K562 (cell line): Measurements from ENCODE around the gene SIRPB1. TPM values are rescaled to one million over a fixed set of nuclear protein-coding genes. Genes with fewer than 3 reads are reported as not detected.

Source experiments
- ATAC-seq: fragments of 200-7000 bp; cut with Tn5 transposase; 3 replicates; pipeline ENCODE4 v1.9.1; 2020; ENCODE audit warnings: moderate library complexity
- BruUV-seq: library from RNA; stranded (reverse); fragments of 400-500 nt; replicated peaks from 2 replicates; lab custom pipeline; 2021; lab: Mats Ljungman, UMichigan
- CTCF ChIA-PET: fragments of 300-600 bp; formaldehyde crosslinking; extraction: SDS; loops from one replicate; lab custom pipeline; 2021; ENCODE audit warnings: low intra/inter-chr PET ratio; lab: Yijun Ruan, JAX
- POLR2A ChIA-PET: fragments of 300-600, 350-650 bp; sonication (Branson Sonifier 250); formaldehyde crosslinking; extraction: SDS; loops from one replicate; lab custom pipeline; 2021; ENCODE audit warnings: antibody characterized with exemption, inconsistent platforms; lab: Yijun Ruan, JAX
- DNase-seq, 4 experiments: peaks; one replicate each; pipeline versions ENCODE4 v3.0.0 to v3.0.0-alpha.2; 2011 to 2018; ENCODE audit warnings: low spot score in 3 of 4, mixed read lengths in 3 of 4; ENCODE audit errors: extremely low read depth in 1 of 4
- FAIRE-seq: peaks from 2 replicates; lab custom pipeline; 2011; peaks lifted over from hg19 to GRCh38; lab: Jason Lieb, UNC
- H2AFZ ChIP-seq: 2 replicates; pipeline ENCODE4 v1.6.0; 2011; ENCODE audit warnings: low read depth, low read length, control low read depth, inconsistent platforms
- H3K27ac ChIP-seq: fragments of 200-600 bp; 3 replicates; pipeline ENCODE4 v1.8.0; 2011; ENCODE audit warnings: low read depth, mild to moderate bottlenecking, control low read depth, inconsistent platforms, low read length, moderate library complexity, mixed read lengths; ENCODE audit errors: extremely low read depth
- H3K27me3 ChIP-seq, 2 experiments: fragments of 300-600 bp in 1 of 2; 2 replicates in 1 of 2; 3 replicates in 1 of 2; pipeline versions ENCODE4 v1.6.0 to v1.8.0; 2011; ENCODE audit warnings: inconsistent platforms in 2 of 2, low read length in 2 of 2, mild to moderate bottlenecking in 1 of 2, mixed read lengths in 1 of 2, moderate library complexity in 1 of 2; ENCODE audit not compliant: control insufficient read depth in 2 of 2, insufficient read depth in 2 of 2
- H3K36me3 ChIP-seq: fragments of 300-600 bp; 3 replicates; pipeline ENCODE4 v1.8.0; 2011; ENCODE audit warnings: mild to moderate bottlenecking, low read length, inconsistent platforms; ENCODE audit not compliant: control insufficient read depth, insufficient read depth
- H3K4me1 ChIP-seq, 2 experiments: fragments of 200-600 bp in 1 of 2; replicated peaks in 1 of 2; 2 replicates in 1 of 2; 3 replicates in 1 of 2; pipeline versions ENCODE4 v1.5.1 to v1.8.0; 2011; ENCODE audit warnings: inconsistent platforms in 2 of 2, low read length in 2 of 2, mild to moderate bottlenecking in 1 of 2, mixed read lengths in 1 of 2, moderate library complexity in 1 of 2; ENCODE audit not compliant: control insufficient read depth in 2 of 2, insufficient read depth in 2 of 2
- H3K4me2 ChIP-seq: 2 replicates; pipeline ENCODE4 v1.6.1; 2011; ENCODE audit warnings: low read length, control low read depth, inconsistent platforms, mixed read lengths; ENCODE audit not compliant: insufficient read depth
- H3K4me3 ChIP-seq: fragments of 200-600 bp; sonication (generic), shearing (Covaris generic); 2 replicates; pipeline ENCODE4 v1.5.1; 2016; ENCODE audit warnings: control low read depth, inconsistent platforms
- H3K79me2 ChIP-seq: fragments of 200-600 bp; 3 replicates; pipeline ENCODE4 v1.8.0; 2011; ENCODE audit warnings: low read length, inconsistent platforms; ENCODE audit not compliant: control insufficient read depth, insufficient read depth
- H3K9ac ChIP-seq, 2 experiments: 2 replicates each; pipeline versions ENCODE4 v1.6.0 to v1.6.1; 2011; ENCODE audit warnings: low read depth in 2 of 2, low read length in 2 of 2, control low read depth in 1 of 2, inconsistent platforms in 1 of 2, mild to moderate bottlenecking in 1 of 2, mixed read lengths in 1 of 2; ENCODE audit not compliant: insufficient read depth in 1 of 2
- H3K9me1 ChIP-seq: one replicate; pipeline ENCODE4 v1.6.0; 2011; ENCODE audit warnings: inconsistent platforms, mild to moderate bottlenecking, low read length, moderate library complexity; ENCODE audit not compliant: control insufficient read depth, insufficient read depth
- H3K9me3 ChIP-seq: replicated peaks from 2 replicates; pipeline ENCODE4 v1.5.1; 2011; ENCODE audit warnings: low read depth, low read length, inconsistent platforms; ENCODE audit not compliant: control insufficient read depth, insufficient read depth
- H4K20me1 ChIP-seq: replicated peaks from 2 replicates; pipeline ENCODE4 v1.6.1; 2011; ENCODE audit warnings: low read length, inconsistent platforms, mixed read lengths; ENCODE audit not compliant: control insufficient read depth, insufficient read depth
- BRF1 ChIP-seq: IDR thresholded peaks from 3 replicates; pipeline ENCODE4 v1.6.1; 2011; ENCODE audit warnings: borderline replicate concordance, mild to moderate bottlenecking; ENCODE audit not compliant: insufficient read length; ENCODE audit errors: extremely low read depth
- CBX1 ChIP-seq: sonication (generic); IDR thresholded peaks from 2 replicates; pipeline ENCODE4 v1.6.1; 2016; ENCODE audit warnings: antibody characterized with exemption, low read depth, mild to moderate bottlenecking
- EP400 ChIP-seq: fragments of 450-650 bp; IDR thresholded peaks from 2 replicates; pipeline ENCODE4 v1.6.1; 2017; ENCODE audit warnings: antibody characterized with exemption, mild to moderate bottlenecking, moderate library complexity
- HES1 ChIP-seq: fragments of 450-650 bp; IDR thresholded peaks from 2 replicates; pipeline ENCODE4 v1.6.1; 2016; ENCODE audit warnings: low read depth, mild to moderate bottlenecking, moderate library complexity
- KDM2B ChIP-seq: fragments of 250-450 bp; sonication (Bioruptor Pico); IDR thresholded peaks from 2 replicates; pipeline ENCODE4 v1.8.0; 2021; ENCODE audit warnings: mild to moderate bottlenecking, moderate library complexity
- MAFG ChIP-seq: fragments of 450-650 bp; conservative IDR thresholded peaks from 2 replicates; pipeline ENCODE4 v1.6.1; 2016; ENCODE audit warnings: missing genetic modification characterization, missing compliant biosample characterization
- PHTF2 ChIP-seq: fragments of 250-450 bp; sonication (Bioruptor Pico); IDR thresholded peaks from 2 replicates; pipeline ENCODE4 v1.5.0; 2021; ENCODE audit warnings: mild to moderate bottlenecking
- USF1 ChIP-seq: sonication (generic); formaldehyde crosslinking; IDR thresholded peaks from 2 replicates; pipeline ENCODE4 v1.9.0; 2022; ENCODE audit warnings: mild to moderate bottlenecking, missing genetic modification reagents
- ZNF324 ChIP-seq: fragments of 250-450 bp; sonication (Bioruptor Pico); IDR thresholded peaks from 2 replicates; pipeline ENCODE4 v1.4.0; 2020; ENCODE audit warnings: mild to moderate bottlenecking
- WGBS: fragments of 100-300 bp; shearing (Covaris generic); methylation state at CpG from one replicate; pipeline ENCODE4 v1.1.6; 2016; ENCODE audit warnings: low coverage, mixed read lengths; ENCODE audit not compliant: insufficient coverage; ENCODE audit errors: missing lambda C conversion rate; 5-methylcytosine and 5-hydroxymethylcytosine counted together
- in situ Hi-C: fragments of 300-500 bp; cut with MboI; formaldehyde crosslinking; loops from 4 replicates; pipeline ENCODE4 v1.15.0; 2018; ENCODE audit warnings: inconsistent platforms, mixed read lengths
- intact Hi-C: fragments of 100-400 bp; cut with micrococcal nuclease; formaldehyde crosslinking; loops from 2 replicates; pipeline ENCODE4 v1.14.2; 2022
- polyA plus RNA-seq, 8 experiments: library from polyadenylated mRNA; depleted of rRNA in 4 of 8; stranded (reverse) in 5 of 8; unstranded in 3 of 8; fragments of >200 nt; fragmentation: Nextera tagmentation in 2 of 8; fragmentation: Illumina TruSeq in 1 of 8; extraction: Ambion mirVana in 2 of 8; extraction: Trizol in 1 of 8; gene quantifications; 2 replicates each; pipeline versions ENCODE4 v1.2.1 to v1.2.3, GENCODE V29; 2011 to 2014; ENCODE audit warnings: inconsistent platforms in 1 of 8, missing spikeins in 1 of 8
- total RNA-seq, 7 experiments: library from RNA; depleted of rRNA in 6 of 7; stranded (reverse); fragments of >200 nt in 6 of 7; fragmentation: Illumina TruSeq in 2 of 7; extraction: Trizol in 2 of 7; gene quantifications; 2 replicates each; pipeline versions ENCODE4 v1.2.1 to v1.2.3, GENCODE V29; 2011 to 2021; ENCODE audit warnings: low replicate concordance in 1 of 7

The SIRPB1 gene
- total and polyA plus RNA-seq, 9 of the 15 experiments (the other 6 are each of a cell fraction or from before 2014, with no cell fraction given), result not detected

DNA sequence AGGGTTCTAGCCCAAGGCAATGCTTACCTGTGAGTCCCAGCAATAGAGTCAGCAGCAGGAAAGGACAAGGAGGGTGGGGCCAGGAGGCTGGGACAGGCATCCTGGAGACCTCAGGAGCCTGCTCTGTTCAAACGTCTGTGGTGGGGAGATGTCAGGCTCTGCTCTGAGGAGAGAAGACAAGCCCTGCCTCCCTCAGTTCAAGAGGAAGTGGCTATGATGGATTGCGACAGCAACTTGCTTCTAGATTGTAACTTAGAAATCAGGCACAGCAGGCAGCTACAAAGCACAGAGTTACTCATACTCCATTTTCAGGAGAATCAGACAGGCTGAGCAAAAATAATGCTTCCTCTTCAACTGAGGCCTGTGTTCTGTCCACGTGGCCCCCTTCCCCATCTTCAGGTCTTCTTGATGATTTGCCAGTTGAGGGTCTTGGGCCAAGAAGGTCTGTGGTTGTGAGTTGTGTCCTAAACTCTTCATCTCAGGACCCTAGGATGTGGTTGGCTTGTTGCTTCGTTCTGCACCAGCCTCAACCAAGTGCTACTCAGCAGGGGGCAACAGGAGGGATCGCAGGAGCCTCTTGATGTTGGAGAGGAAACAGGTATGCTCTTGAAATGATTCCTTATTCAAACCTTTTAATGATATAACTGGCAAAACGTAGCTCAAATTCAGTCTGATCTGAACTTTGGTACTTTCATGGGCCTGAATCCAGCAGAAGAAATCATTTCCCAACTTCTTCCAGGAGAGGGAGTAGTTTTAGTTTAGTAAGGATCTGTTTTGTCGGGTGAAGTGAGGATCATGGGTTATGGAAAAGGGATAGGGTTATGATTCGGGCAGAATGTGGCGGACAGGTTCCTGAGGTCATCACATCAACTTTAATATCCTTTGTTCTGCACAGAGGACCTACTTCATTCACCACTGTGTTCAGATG, 31.0 kb downstream of the SIRPB1 start:
- no peak overlapping the region for H3K9ac ChIP-seq
- CTCF ChIA-PET, result no interaction called here
- no TSS peak for BruUV-seq

DNA sequence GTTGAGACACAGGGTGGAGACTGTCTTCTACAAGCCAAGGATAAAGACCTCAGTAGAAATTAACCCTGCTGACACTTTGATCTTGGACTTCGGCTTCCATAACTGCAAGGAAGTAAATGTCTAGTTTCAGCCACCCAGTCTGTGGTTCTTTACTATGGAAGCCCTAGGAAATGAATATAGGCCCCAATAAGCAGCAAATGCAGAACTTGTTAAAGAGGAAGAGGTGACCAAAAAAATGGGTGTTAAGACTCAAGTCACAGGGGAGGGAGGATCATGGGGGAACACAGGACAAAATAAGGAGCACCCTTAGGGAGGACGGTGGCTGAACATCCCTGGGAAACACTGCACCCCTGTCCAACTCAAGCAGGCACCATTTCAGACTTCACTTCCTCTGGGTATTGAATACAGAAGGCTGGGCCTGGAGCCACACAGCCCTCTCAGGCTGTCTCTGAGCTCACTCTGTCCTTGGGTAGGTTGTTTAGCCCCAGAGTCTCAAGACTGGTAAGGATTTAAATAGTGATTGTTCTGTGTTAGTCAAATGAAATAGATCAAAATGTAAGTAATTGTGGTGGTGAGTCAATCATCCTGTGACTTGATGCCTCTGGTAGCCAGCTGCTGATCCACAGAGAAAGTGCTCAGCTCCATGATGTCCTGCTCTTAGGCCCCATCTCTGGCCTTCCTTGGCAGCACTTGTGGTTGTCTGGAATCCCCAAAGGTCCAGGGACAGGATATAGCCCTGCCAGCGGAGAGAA, 31.9 kb downstream of the SIRPB1 start:
- no peaks in the 10 kb centered on the region for H3K4me1 ChIP-seq
- DNase-seq (no peak), ATAC-seq (no peak), FAIRE-seq (no peak)
- H3K27me3 ChIP-seq, result no peaks in the 10 kb centered on the region
- POLR2A ChIA-PET, result no interaction called here
- H3K4me3 ChIP-seq, result no peak overlapping the region
- no peak overlapping the region for H3K4me2 ChIP-seq
- H3K27ac ChIP-seq, result no peak overlapping the region
- H3K9me3 ChIP-seq, result no peaks in the 10 kb centered on the region
- no peaks in the 10 kb centered on the region for H3K36me3 ChIP-seq
- in situ Hi-C loops (no loop called here), intact Hi-C loops (no loop called here)
- H2AFZ ChIP-seq, result no peak overlapping the region
- H3K9ac ChIP-seq, result no peak overlapping the region
- CTCF ChIA-PET, result no interaction called here
- H3K79me2 ChIP-seq, result no peaks in the 10 kb centered on the region
- BruUV-seq, result no TSS peak
- no CpG with 5 or more reads among the region's 3 CpGs for WGBS
- no peaks in the 10 kb centered on the region for H4K20me1 ChIP-seq
- TF ChIP-seq KDM2B (CRISPR knock-in tag), result no peak
- no peak for TF ChIP-seq USF1 (CRISPR knock-in tag)
- TF ChIP-seq HES1, result no peak
- no peaks in the 10 kb centered on the region for H3K9me1 ChIP-seq

More for the DNA sequence above, 31.0 kb downstream of the SIRPB1 start:
- Histone ChIP-seq H3K27me3 (no peaks in the 10 kb centered on the region), H3K9me1 (no peaks in the 10 kb centered on the region), H4K20me1 (no peaks in the 10 kb centered on the region), H3K4me1 (no peaks in the 10 kb centered on the region), H3K27ac (no peak overlapping the region), H2AFZ (no peak overlapping the region), H3K79me2 (no peaks in the 10 kb centered on the region), H3K36me3 (no peaks in the 10 kb centered on the region), H3K4me3 (no peak overlapping the region), H3K9me3 (no peaks in the 10 kb centered on the region), H3K4me2 (no peak overlapping the region)
- ATAC-seq, result no peak
- POLR2A ChIA-PET, result no interaction called here
- TF ChIP-seq MAFG (no peak), PHTF2 (CRISPR knock-in tag) (no peak), BRF1 (no peak), EP400 (no peak), ZNF324 (no peak), CBX1 (no peak)
- no CpG with 5 or more reads among the region's 9 CpGs for WGBS
- DNase-seq, result no peak
- intact Hi-C loops, result no loop called here
- no peak for FAIRE-seq
- in situ Hi-C loops, result no loop called here
